HFF-Myc (cell line): ENCODE data around the gene GPNMB.

ENCODE experiments used
- DNase-seq: peaks from one replicate; pipeline ENCODE4 v3.0.0-alpha.2; 2011; ENCODE audit warnings: low read depth; ENCODE audit errors: extremely low read depth
- H3K4me3 ChIP-seq: replicated peaks from 2 replicates; pipeline ENCODE4 v1.5.1; 2011; ENCODE audit warnings: low read depth, mild to moderate bottlenecking, control low read depth, low read length
- TF ChIP-seq, protein P1 (sequence below): IDR thresholded peaks from 2 replicates; pipeline ENCODE4 v1.5.1; 2012; ENCODE audit warnings: mild to moderate bottlenecking, low read depth, low read length, control low read depth; ENCODE audit errors: missing control alignments

The GPNMB gene

DNA sequence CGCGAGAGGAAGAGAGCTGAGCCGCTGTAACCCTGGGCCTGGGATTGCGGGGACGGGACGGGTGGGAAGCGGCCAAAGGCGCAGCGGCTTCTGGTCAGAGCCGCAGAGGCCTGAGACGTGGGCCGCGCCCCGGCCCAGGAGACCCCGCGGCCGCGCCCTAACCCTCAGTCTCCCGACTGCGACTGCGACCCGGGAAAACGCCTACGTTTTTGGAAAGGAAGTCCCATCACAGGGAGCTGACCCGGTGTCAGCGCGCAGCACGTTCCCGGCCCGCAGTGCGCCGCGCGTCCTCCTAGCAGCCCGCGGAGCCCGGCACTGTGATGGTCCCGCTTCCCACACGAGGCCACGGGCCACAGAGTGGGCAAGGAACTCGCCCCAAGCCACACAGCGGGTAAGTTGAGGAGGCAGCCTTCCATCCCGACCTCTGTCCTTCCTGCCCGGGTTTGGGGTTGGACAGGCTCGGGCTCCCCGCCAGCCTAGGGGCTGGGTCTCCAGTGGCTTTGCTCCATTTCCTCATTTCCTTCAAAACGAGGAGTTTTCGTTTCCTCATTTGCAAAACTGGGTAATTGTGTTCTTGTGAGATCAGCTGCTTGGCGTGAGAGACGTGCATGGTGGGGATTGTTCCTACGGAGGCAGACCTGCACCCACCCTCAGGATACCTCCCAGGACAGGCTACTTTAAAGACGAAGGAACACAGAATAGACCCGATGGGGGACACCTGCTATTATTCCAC lies 1.2 kb downstream of the GPNMB start:
- no peak for DNase-seq
- TF ChIP-seq, protein P1, sequence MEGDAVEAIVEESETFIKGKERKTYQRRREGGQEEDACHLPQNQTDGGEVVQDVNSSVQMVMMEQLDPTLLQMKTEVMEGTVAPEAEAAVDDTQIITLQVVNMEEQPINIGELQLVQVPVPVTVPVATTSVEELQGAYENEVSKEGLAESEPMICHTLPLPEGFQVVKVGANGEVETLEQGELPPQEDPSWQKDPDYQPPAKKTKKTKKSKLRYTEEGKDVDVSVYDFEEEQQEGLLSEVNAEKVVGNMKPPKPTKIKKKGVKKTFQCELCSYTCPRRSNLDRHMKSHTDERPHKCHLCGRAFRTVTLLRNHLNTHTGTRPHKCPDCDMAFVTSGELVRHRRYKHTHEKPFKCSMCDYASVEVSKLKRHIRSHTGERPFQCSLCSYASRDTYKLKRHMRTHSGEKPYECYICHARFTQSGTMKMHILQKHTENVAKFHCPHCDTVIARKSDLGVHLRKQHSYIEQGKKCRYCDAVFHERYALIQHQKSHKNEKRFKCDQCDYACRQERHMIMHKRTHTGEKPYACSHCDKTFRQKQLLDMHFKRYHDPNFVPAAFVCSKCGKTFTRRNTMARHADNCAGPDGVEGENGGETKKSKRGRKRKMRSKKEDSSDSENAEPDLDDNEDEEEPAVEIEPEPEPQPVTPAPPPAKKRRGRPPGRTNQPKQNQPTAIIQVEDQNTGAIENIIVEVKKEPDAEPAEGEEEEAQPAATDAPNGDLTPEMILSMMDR = no peak
- H3K4me3 ChIP-seq = peak overlapping the region; percentile 51

DNA sequence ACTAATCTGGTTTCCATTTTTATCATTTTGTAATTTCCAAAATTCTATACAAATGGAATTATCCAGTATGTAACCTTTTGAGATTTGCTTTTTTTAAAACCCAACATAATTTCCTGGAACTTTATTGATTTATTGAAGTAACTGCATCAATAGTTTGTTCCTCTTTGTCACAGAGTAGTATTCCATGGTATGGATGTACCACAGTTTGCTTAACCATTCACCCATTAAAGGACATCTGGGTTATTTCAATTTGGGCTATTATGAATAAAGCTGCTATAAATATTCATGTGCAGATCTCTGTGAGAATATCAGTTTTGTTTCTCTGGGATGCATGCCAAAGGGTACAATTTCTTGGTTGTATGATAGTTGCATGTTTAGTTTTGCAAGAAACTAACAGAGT lies 2.9 kb downstream of the GPNMB start:
- DNase-seq = no peak
- no peak overlapping the region for H3K4me3 ChIP-seq
- TF ChIP-seq, protein P1 = no peak

GRCh38 chr7:23254051-23254681 lies 7.6 kb downstream of the GPNMB start:
- no peak for DNase-seq
- TF ChIP-seq, protein P1 = no peak

GRCh38 chr7:23256731-23257130 lies 10.2 kb downstream of the GPNMB start:
- TF ChIP-seq, protein P1 = no peak
- H3K4me3 ChIP-seq = no peak overlapping the region
- DNase-seq = no peak

More at GRCh38 chr7:23254051-23254681, 7.6 kb downstream of the GPNMB start:
- H3K4me3 ChIP-seq = no peak overlapping the region

DNA sequence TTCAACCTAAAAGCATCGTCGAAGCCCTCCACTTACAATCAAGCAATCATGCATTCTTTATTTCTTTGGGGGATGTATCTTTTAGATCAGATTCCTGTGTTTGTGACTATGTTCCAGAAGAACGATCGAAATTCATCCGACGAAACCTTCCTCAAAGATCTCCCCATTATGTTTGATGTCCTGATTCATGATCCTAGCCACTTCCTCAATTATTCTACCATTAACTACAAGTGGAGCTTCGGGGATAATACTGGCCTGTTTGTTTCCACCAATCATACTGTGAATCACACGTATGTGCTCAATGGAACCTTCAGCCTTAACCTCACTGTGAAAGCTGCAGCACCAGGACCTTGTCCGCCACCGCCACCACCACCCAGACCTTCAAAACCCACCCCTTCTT lies 13.8 kb downstream of the GPNMB start:
- TF ChIP-seq, protein P1 = no peak
- H3K4me3 ChIP-seq = no peak overlapping the region
- DNase-seq = no peak

DNA sequence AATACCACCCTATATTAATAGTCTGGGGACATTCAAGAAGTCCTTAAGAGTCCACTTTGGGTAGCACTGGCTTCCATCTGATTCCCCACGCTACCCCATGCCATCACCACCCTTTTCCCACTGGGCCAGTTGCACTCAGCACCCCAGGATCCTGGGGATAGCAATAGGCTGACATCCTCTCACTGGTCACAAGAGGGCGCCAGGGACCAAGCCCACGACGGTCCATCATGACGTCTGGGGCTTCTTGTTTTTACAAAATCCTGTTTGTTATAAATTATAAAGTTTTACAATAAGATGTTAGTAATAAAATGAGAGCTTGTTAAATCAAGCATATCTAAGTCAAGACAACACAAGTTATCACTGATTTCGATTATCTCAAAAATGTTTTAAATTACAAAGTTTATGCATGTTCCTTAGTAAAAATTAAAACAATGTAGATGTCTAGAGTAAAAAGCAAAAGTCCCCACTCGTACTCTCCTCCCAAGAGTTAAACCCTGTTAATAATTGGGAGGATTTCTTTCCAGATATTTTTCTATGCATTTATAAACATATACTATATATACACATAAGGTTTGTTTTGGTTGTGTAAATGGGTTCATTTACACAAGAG lies 15.4 kb downstream of the GPNMB start:
- TF ChIP-seq, protein P1 = peak; percentile 96
- DNase-seq = no peak
- H3K4me3 ChIP-seq = no peak overlapping the region
